H9 (cell line): ENCODE data around the gene GPR62. TPM values are rescaled to one million over a fixed set of nuclear protein-coding genes. Genes with fewer than 3 reads are reported as not detected.

ENCODE experiments used
- DNase-seq: peaks from one replicate; pipeline ENCODE4 v3.0.0-alpha.2; 2017
- H2AFZ ChIP-seq: one replicate; pipeline ENCODE4 v1.6.1; 2013; ENCODE audit warnings: mild to moderate bottlenecking, low read length, control low read depth, moderate library complexity
- H2AK5ac ChIP-seq: 2 replicates; pipeline ENCODE4 v1.6.1; 2013; ENCODE audit warnings: low read length, control low read depth, mixed read lengths; ENCODE audit not compliant: insufficient read length
- H2BK120ac ChIP-seq: one replicate; pipeline ENCODE4 v1.6.1; 2013; ENCODE audit warnings: low read depth, mild to moderate bottlenecking, low read length, control low read depth, inconsistent platforms; ENCODE audit not compliant: poor library complexity, severe bottlenecking
- H2BK12ac ChIP-seq: 2 replicates; pipeline ENCODE4 v1.6.1; 2013; ENCODE audit warnings: low read length, control low read depth, mixed read lengths, low read depth; ENCODE audit not compliant: insufficient read length
- H2BK15ac ChIP-seq: 2 replicates; pipeline ENCODE4 v1.6.1; 2013; ENCODE audit warnings: low read depth, low read length, control low read depth
- H2BK20ac ChIP-seq: one replicate; pipeline ENCODE4 v1.6.1; 2013; ENCODE audit warnings: low read depth, mild to moderate bottlenecking, low read length, control low read depth, inconsistent platforms; ENCODE audit not compliant: poor library complexity, severe bottlenecking
- H2BK5ac ChIP-seq: 2 replicates; pipeline ENCODE4 v1.6.1; 2013; ENCODE audit warnings: low read length, control low read depth, mixed read lengths; ENCODE audit not compliant: insufficient read length
- H3K14ac ChIP-seq: 2 replicates; pipeline ENCODE4 v1.6.1; 2013; ENCODE audit warnings: low read length, control low read depth; ENCODE audit not compliant: insufficient read depth
- H3K18ac ChIP-seq: 2 replicates; pipeline ENCODE4 v1.6.1; 2013; ENCODE audit warnings: low read depth, mild to moderate bottlenecking, mixed read lengths, low read length, control low read depth; ENCODE audit not compliant: insufficient read length
- H3K23ac ChIP-seq: 2 replicates; pipeline ENCODE4 v1.6.1; 2013; ENCODE audit warnings: low read length, control low read depth, mixed read lengths, low read depth; ENCODE audit not compliant: insufficient read length
- H3K23me2 ChIP-seq: 2 replicates; pipeline ENCODE4 v1.6.1; 2013; ENCODE audit warnings: low read depth, mild to moderate bottlenecking, mixed read lengths, low read length, control low read depth; ENCODE audit not compliant: insufficient read length, poor library complexity, severe bottlenecking
- H3K27ac ChIP-seq: 2 replicates; pipeline ENCODE4 v1.5.1; 2013; ENCODE audit warnings: low read length, control low read depth, mixed read lengths, low read depth; ENCODE audit not compliant: insufficient read length
- H3K27me3 ChIP-seq: 2 replicates; pipeline ENCODE4 v1.6.1; 2013; ENCODE audit warnings: low read length, control low read depth, inconsistent platforms; ENCODE audit not compliant: insufficient read depth
- H3K4ac ChIP-seq: 2 replicates; pipeline ENCODE4 v1.6.1; 2013; ENCODE audit warnings: low read depth, mild to moderate bottlenecking, control low read depth, inconsistent platforms, low read length, moderate library complexity
- H3K4me1 ChIP-seq: 2 replicates; pipeline ENCODE4 v1.6.1; 2013; ENCODE audit warnings: low read length, control low read depth, inconsistent platforms; ENCODE audit not compliant: insufficient read depth
- H3K4me2 ChIP-seq: 2 replicates; pipeline ENCODE4 v1.6.1; 2013; ENCODE audit warnings: low read length, control low read depth, mixed read lengths; ENCODE audit not compliant: insufficient read length, insufficient read depth
- H3K56ac ChIP-seq: 2 replicates; pipeline ENCODE4 v1.6.1; 2013; ENCODE audit warnings: low read depth, mild to moderate bottlenecking, mixed read lengths, low read length, control low read depth; ENCODE audit not compliant: insufficient read length
- H3K79me1 ChIP-seq: 2 replicates; pipeline ENCODE4 v1.6.1; 2013; ENCODE audit warnings: low read depth, mild to moderate bottlenecking, moderate library complexity, low read length, control low read depth, inconsistent platforms; ENCODE audit not compliant: insufficient read depth, poor library complexity, severe bottlenecking
- H3K79me2 ChIP-seq: 2 replicates; pipeline ENCODE4 v1.6.1; 2013; ENCODE audit warnings: low read length, control low read depth, inconsistent platforms; ENCODE audit not compliant: insufficient read depth
- H3K9ac ChIP-seq: 2 replicates; pipeline ENCODE4 v1.6.1; 2013; ENCODE audit warnings: low read length, control low read depth, mixed read lengths; ENCODE audit not compliant: insufficient read length; ENCODE audit errors: extremely low read depth
- H3K9me3 ChIP-seq: one replicate; pipeline ENCODE4 v1.6.1; 2013; ENCODE audit warnings: low read depth, low read length, inconsistent platforms; ENCODE audit not compliant: control insufficient read depth
- H3T11ph ChIP-seq: one replicate; pipeline ENCODE4 v1.6.1; 2013; ENCODE audit warnings: mild to moderate bottlenecking, low read length, control low read depth, inconsistent platforms
- H4K20me1 ChIP-seq: one replicate; pipeline ENCODE4 v1.6.1; 2013; ENCODE audit not compliant: control insufficient read depth, insufficient read length, insufficient read depth
- H4K5ac ChIP-seq: 2 replicates; pipeline ENCODE4 v1.6.1; 2013; ENCODE audit warnings: low read depth, mild to moderate bottlenecking, mixed read lengths, low read length, control low read depth; ENCODE audit not compliant: insufficient read length
- H4K8ac ChIP-seq: replicated peaks from 2 replicates; pipeline ENCODE4 v1.6.1; 2013; ENCODE audit warnings: low read length, control low read depth, mixed read lengths, low read depth; ENCODE audit not compliant: insufficient read length
- H4K91ac ChIP-seq: 2 replicates; pipeline ENCODE4 v1.6.1; 2013; ENCODE audit warnings: low read depth, mild to moderate bottlenecking, moderate library complexity, mixed read lengths, low read length, control low read depth; ENCODE audit not compliant: insufficient read length
- H3K27ac Mint-ChIP-seq, 3 experiments: 2 replicates in 2 of 3; 3 replicates in 1 of 3; pipeline ENCODE4 v1.8.0; 2020 to 2021; ENCODE audit warnings: mixed read lengths in 3 of 3, mild to moderate bottlenecking in 1 of 3, moderate library complexity in 1 of 3
- H3K27me3 Mint-ChIP-seq: 2 replicates; pipeline ENCODE4 v1.8.0; 2021; ENCODE audit warnings: low read depth, mild to moderate bottlenecking, moderate library complexity, mixed read lengths
- H3K36me3 Mint-ChIP-seq, 3 experiments: 2 replicates in 2 of 3; 3 replicates in 1 of 3; pipeline ENCODE4 v1.8.0; 2020 to 2021; ENCODE audit warnings: low read depth in 3 of 3, mixed read lengths in 3 of 3; ENCODE audit not compliant: insufficient read depth in 1 of 3
- H3K4me1 Mint-ChIP-seq, 2 experiments: 2 replicates each; pipeline ENCODE4 v1.8.0; 2020; ENCODE audit warnings: mixed read lengths in 2 of 2
- H3K4me3 Mint-ChIP-seq, 2 experiments: 2 replicates in 1 of 2; 3 replicates in 1 of 2; pipeline ENCODE4 v1.8.0; 2020 to 2021; ENCODE audit warnings: mild to moderate bottlenecking in 2 of 2, mixed read lengths in 2 of 2, moderate library complexity in 1 of 2
- H3K9me3 Mint-ChIP-seq, 2 experiments: 2 replicates in 1 of 2; 3 replicates in 1 of 2; pipeline ENCODE4 v1.8.0; 2020; ENCODE audit warnings: mild to moderate bottlenecking in 2 of 2, mixed read lengths in 2 of 2, moderate library complexity in 1 of 2
- WGBS: extraction: QIAGEN DNeasy Blood & Tissue Kit; methylation state at CpG from one replicate; pipeline ENCODE4 v1.1.7; 2013; ENCODE audit warnings: missing lambda C conversion rate, low lambda C conversion rate, mixed read lengths; ENCODE audit not compliant: insufficient read length; ENCODE audit errors: extremely low coverage; 5-methylcytosine and 5-hydroxymethylcytosine counted together
- total RNA-seq: library from RNA; stranded (reverse); gene quantifications from 2 replicates; pipeline ENCODE4 v1.2.1, GENCODE V29; 2021
- TF ChIP-seq, protein P1 (sequence below): fragments of 200-600 bp; sonication (generic); conservative IDR thresholded peaks from 3 replicates; pipeline ENCODE4 v1.8.0; 2021; ENCODE audit warnings: antibody characterized with exemption, mild to moderate bottlenecking

Gene GPR62
- total RNA-seq, 1 experiment from 2014 or later, result 0.13 TPM

DNA sequence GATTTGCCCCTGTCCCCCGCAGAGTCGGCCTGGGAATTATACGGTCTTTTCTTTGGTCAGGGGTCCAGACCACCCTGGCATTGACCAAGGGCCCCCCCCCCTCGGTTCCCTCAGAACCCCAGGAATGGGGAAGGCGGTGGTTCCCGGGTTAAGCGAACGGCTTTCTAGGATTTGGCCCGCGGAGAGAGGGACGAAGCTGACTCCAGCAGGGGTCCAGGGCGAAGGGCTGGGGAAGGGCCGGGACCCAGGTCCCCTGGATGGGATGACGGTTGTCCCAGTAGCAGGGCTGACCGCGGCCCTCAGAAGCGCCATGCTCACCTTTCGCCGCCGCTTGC lies 13.8 kb upstream of the GPR62 start:
- no peak for DNase-seq
- no peak overlapping the region for H3K23ac ChIP-seq
- no peak overlapping the region for H3K18ac ChIP-seq
- no peak overlapping the region for H4K5ac ChIP-seq
- H2AFZ ChIP-seq, result no peak overlapping the region
- TF ChIP-seq, protein P1, sequence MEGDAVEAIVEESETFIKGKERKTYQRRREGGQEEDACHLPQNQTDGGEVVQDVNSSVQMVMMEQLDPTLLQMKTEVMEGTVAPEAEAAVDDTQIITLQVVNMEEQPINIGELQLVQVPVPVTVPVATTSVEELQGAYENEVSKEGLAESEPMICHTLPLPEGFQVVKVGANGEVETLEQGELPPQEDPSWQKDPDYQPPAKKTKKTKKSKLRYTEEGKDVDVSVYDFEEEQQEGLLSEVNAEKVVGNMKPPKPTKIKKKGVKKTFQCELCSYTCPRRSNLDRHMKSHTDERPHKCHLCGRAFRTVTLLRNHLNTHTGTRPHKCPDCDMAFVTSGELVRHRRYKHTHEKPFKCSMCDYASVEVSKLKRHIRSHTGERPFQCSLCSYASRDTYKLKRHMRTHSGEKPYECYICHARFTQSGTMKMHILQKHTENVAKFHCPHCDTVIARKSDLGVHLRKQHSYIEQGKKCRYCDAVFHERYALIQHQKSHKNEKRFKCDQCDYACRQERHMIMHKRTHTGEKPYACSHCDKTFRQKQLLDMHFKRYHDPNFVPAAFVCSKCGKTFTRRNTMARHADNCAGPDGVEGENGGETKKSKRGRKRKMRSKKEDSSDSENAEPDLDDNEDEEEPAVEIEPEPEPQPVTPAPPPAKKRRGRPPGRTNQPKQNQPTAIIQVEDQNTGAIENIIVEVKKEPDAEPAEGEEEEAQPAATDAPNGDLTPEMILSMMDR, result no peak
- H3K27ac Mint-ChIP-seq, result peak overlapping the region in 2 of 3 experiments; percentile 17 to 19; a peak in 1 of 7 replicates
- no peaks in the 10 kb centered on the region for H4K20me1 ChIP-seq
- H3K27me3 Mint-ChIP-seq, result peaks cover 38% of the 10 kb centered on the region
- H3K9me3 Mint-ChIP-seq, result no peaks in the 10 kb centered on the region; a peak in 1 of 5 replicates
- H3T11ph ChIP-seq, result no peak overlapping the region
- H3K4me1 Mint-ChIP-seq, result peaks cover 17 to 18% of the 10 kb centered on the region in 2 experiments
- no peaks in the 10 kb centered on the region for H3K27me3 ChIP-seq
- H3K9ac ChIP-seq, result peak overlapping the region; percentile 65
- 0 out of 2 replicates have a peak, but pooled peaks cover 2% of the 10 kb centered on the region for H3K4me1 ChIP-seq
- H2BK15ac ChIP-seq, result no peak overlapping the region
- no peak overlapping the region for H2BK5ac ChIP-seq
- no peak overlapping the region for H4K8ac ChIP-seq
- WGBS, result no CpG with 5 or more reads among the region's 20 CpGs
- peaks cover 10% of the 10 kb centered on the region for H3K79me2 ChIP-seq
- no peaks in the 10 kb centered on the region for H3K9me3 ChIP-seq
- H2BK120ac ChIP-seq, result no peak overlapping the region
- H3K27ac ChIP-seq, result no peak overlapping the region
- H3K4me3 Mint-ChIP-seq, result peak overlapping the region; percentile 87 to 93
- H2AK5ac ChIP-seq, result no peak overlapping the region
- peaks cover 27 to 41% (median 38%) of the 10 kb centered on the region in 3 experiments; a peak in 6 of 7 replicates for H3K36me3 Mint-ChIP-seq
- no peak overlapping the region for H4K91ac ChIP-seq
- H3K56ac ChIP-seq, result no peak overlapping the region
- no peak overlapping the region for H2BK12ac ChIP-seq
- H3K4ac ChIP-seq, result no peak overlapping the region
- peak overlapping the region; percentile 87 for H3K4me2 ChIP-seq
- H3K79me1 ChIP-seq, result peaks cover 14% of the 10 kb centered on the region
- no peak overlapping the region for H2BK20ac ChIP-seq
- no peak overlapping the region for H3K14ac ChIP-seq
- peaks cover 16% of the 10 kb centered on the region for H3K23me2 ChIP-seq
